Breast epithelium (tissue), 4 donors: ENCODE data around the gene ZNF600. TPM values are rescaled to one million over a fixed set of nuclear protein-coding genes. Genes with fewer than 3 reads are reported as not detected.
"Not testable (repeated sequence)": the region's sequence is repeated elsewhere in the genome, so short reads cannot be mapped to it uniquely, and the experiment has no call there.

Experiments used
- DNase-seq, 2 donors: peaks; one replicate each; pipeline ENCODE4 v3.0.0-alpha.2; 2019; ENCODE audit warnings: low spot score in 2 of 2
- H3K27ac ChIP-seq, 2 donors: fragments of 200-600 bp; sonication (generic) in 1 of 2; one replicate each; pipeline ENCODE4 v1.5.1; 2016 to 2019; ENCODE audit warnings: mild to moderate bottlenecking in 1 of 2
- H3K27me3 ChIP-seq, 2 donors: fragments of 200-600 bp; sonication (generic) in 1 of 2; one replicate each; pipeline versions ENCODE4 v1.5.1 to v1.6.0; 2017 to 2019; ENCODE audit warnings: control low read depth in 1 of 2, mild to moderate bottlenecking in 1 of 2
- H3K36me3 ChIP-seq: fragments of 200-600 bp; one replicate; pipeline ENCODE4 v1.5.1; 2019
- H3K4me1 ChIP-seq, 2 donors: fragments of 200-600 bp; sonication (generic); one replicate each; pipeline ENCODE4 v1.5.1; 2016 to 2019; ENCODE audit warnings: control low read depth in 1 of 2
- H3K4me3 ChIP-seq, 3 donors: fragments of 200-600 bp; sonication (generic); 1 replicate in 2 of 3; 2 replicates in 1 of 3; pipeline ENCODE4 v1.5.1; 2016 to 2019; ENCODE audit warnings: mild to moderate bottlenecking in 3 of 3, moderate library complexity in 2 of 3
- H3K9me3 ChIP-seq, 2 donors: fragments of 200-600 bp; sonication (generic) in 1 of 2; one replicate each; pipeline ENCODE4 v1.5.1; 2016 to 2019; ENCODE audit warnings: control low read depth in 1 of 2
- CTCF ChIP-seq, 3 donors: fragments of 450-650 bp; IDR thresholded peaks; one replicate each; pipeline ENCODE4 v1.5.1; 2016 to 2017; ENCODE audit warnings: antibody characterized with exemption in 3 of 3, mild to moderate bottlenecking in 3 of 3, moderate library complexity in 3 of 3
- POLR2A ChIP-seq: fragments of 450-650 bp; IDR thresholded peaks from one replicate; pipeline ENCODE4 v1.6.1; 2016; ENCODE audit warnings: antibody characterized with exemption, mild to moderate bottlenecking, moderate library complexity
- POLR2AphosphoS5 ChIP-seq, 3 donors: sonication (generic); formaldehyde crosslinking; IDR thresholded peaks; one replicate each; pipeline ENCODE4 v1.6.1; 2017; ENCODE audit warnings: antibody characterized with exemption in 3 of 3
- intact Hi-C: fragments of 100-400 bp; cut with DNase I; formaldehyde crosslinking; loops from one replicate; pipeline ENCODE4 v1.15.1; 2023; ENCODE audit warnings: low total_unique reads
- total RNA-seq, 3 donors: library from RNA; depleted of rRNA; stranded (reverse); fragments of >200 nt; gene quantifications; one replicate each; pipeline ENCODE4 v1.1.0, GENCODE V29; 2016

The ZNF600 gene
- total RNA-seq = 10 to 100 TPM in 2 of 3 donors, 1 to 10 TPM in 1; 9.8 to 13.3 (median 12.4) TPM

GRCh38 chr19:52786464-52787354 lies at the start of gene ZNF600:
Gene ZNF600, minus strand, starts transcription at chr19:52786791. Its CDS starts 7,903 bp downstream, at chr19:52778888.
- intact Hi-C loops, H3K4me1 ChIP-seq, H3K36me3 ChIP-seq, H3K27me3 ChIP-seq, H3K9me3 ChIP-seq: not testable (repeated sequence)
- H3K27ac ChIP-seq = peak within 1 kb of the TSS; percentile 68 to 83
- DNase-seq = peak; percentile 83 to 94
- TF ChIP-seq POLR2AphosphoS5 (IDR thresholded peaks at IDR 0.05) = peak in 1 of 3 donors; percentile 43
- TF ChIP-seq CTCF (IDR thresholded peaks at IDR 0.05) = peak; percentile 29 to 46 (median 30)
- H3K4me3 ChIP-seq = peak within 1 kb of the TSS; percentile 51 to 72 (median 66)

- H3K36me3 ChIP-seq, intact Hi-C loops, H3K4me3 ChIP-seq, H3K27me3 ChIP-seq, H3K4me1 ChIP-seq, H3K27ac ChIP-seq, DNase-seq: not testable (repeated sequence)
- peaks cover 11 to 24% of the 10 kb centered on the region in 2 donors for H3K9me3 ChIP-seq
These were observed 47.7 kb upstream of the ZNF600 start for GRCh38 chr19:52834289-52834688.

- H3K4me1 ChIP-seq, H3K27ac ChIP-seq, H3K27me3 ChIP-seq, DNase-seq, H3K36me3 ChIP-seq, intact Hi-C loops, H3K4me3 ChIP-seq: not testable (repeated sequence)
- peaks cover 5 to 17% of the 10 kb centered on the region in 2 donors for H3K9me3 ChIP-seq
These were observed 47.0 kb upstream of the ZNF600 start for GRCh38 chr19:52833541-52833940.

- H3K27ac ChIP-seq, H3K27me3 ChIP-seq, intact Hi-C loops, DNase-seq, H3K4me1 ChIP-seq, H3K4me3 ChIP-seq, H3K36me3 ChIP-seq, H3K9me3 ChIP-seq: not testable (repeated sequence)
These were observed 43.3 kb upstream of the ZNF600 start for GRCh38 chr19:52829866-52830265.

DNA sequence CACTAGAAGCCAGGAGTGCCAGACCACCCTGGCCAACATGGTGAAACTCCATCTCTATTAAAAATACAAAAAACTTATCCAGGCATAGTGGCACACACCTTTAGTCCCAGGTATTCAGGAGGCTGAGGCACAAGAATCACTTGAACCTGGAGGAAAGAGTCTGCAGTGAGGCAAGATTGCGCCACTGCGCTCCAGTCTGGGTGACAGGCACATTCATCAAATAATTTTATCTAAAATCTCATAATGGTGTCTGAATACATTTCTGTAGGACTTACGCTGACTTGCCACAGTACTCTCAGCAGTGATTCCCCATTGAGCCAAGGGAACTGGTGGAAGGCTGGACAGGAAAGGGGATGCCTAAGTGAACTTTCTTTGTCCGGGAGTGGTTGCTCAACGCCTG lies 39.2 kb upstream of the ZNF600 start:
- H3K36me3 ChIP-seq = no peaks in the 10 kb centered on the region
- no peaks in the 10 kb centered on the region for H3K4me1 ChIP-seq
- intact Hi-C loops = no loop called here
- no peaks in the 10 kb centered on the region for H3K9me3 ChIP-seq
- no peak overlapping the region for H3K4me3 ChIP-seq
- no peak overlapping the region for H3K27ac ChIP-seq
- no peak for DNase-seq
- TF ChIP-seq POLR2AphosphoS5 (IDR thresholded peaks at IDR 0.05) = no peak
- no peak for TF ChIP-seq POLR2A
- TF ChIP-seq CTCF (IDR thresholded peaks at IDR 0.05) = no peak
- H3K27me3 ChIP-seq = no peaks in the 10 kb centered on the region

GRCh38 chr19:52823676-52824075 lies 37.1 kb upstream of the ZNF600 start:
- H3K36me3 ChIP-seq = no peaks in the 10 kb centered on the region
- H3K27ac ChIP-seq = no peak overlapping the region
- TF ChIP-seq POLR2A (no peak), POLR2AphosphoS5 (IDR thresholded peaks at IDR 0.05) (no peak), CTCF (IDR thresholded peaks at IDR 0.05) (no peak)
- H3K4me3 ChIP-seq = no peak overlapping the region
- no peaks in the 10 kb centered on the region for H3K27me3 ChIP-seq
- intact Hi-C loops = no loop called here
- no peaks in the 10 kb centered on the region for H3K4me1 ChIP-seq
- DNase-seq = no peak
- no peaks in the 10 kb centered on the region for H3K9me3 ChIP-seq

DNA sequence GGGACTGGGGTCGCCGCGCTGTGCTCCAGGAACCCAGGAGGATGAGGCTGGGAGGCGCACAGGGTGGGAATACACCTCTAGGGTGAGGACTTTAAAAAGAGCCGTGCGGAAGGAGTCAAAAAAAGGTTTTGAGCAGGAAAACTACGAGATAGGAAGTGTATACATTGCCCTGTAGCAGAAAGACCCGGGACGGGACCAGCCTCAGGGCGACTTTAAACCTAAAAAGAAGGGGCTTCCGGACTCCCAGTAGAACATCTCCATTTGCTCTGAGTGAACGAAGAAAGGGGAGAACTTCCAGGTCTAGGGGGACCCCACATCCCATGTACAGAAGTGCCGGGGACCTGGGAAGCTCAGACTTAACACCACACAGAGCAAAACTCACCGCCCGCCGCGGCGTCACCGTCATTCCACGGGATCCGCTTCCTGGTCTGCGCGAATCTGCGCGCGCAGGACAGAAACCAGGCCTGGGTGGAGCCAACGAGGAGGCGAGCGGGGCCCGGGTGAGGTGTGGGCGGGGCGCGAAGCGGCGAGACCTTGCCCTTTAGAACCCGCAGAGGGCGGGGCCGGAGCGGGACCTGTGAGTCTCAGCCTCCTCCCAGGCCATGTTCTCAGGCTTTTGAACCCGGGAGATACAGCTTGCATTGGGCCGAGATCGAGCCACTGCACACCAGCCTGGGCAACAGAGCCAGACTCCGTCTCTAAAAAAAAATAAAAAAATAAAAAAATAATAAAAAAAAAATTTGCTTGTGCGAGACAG lies 34.8 kb upstream of the ZNF600 start, which contains the start of gene ZNF28:
Gene ZNF28 (minus strand): TSS at position 430 of the 757 bp plus-strand sequence. CDS start 3,675 bp downstream, outside the sequence.
- peak in 1 of 2 donors; percentile 54 for DNase-seq
- H3K27ac ChIP-seq = peak within 1 kb of the TSS; percentile 28 to 37
- H3K4me3 ChIP-seq = peak within 1 kb of the TSS; percentile 59 to 66 (median 65)
- H3K27me3 ChIP-seq, H3K4me1 ChIP-seq, H3K36me3 ChIP-seq, intact Hi-C loops, H3K9me3 ChIP-seq: not testable (repeated sequence)

DNA sequence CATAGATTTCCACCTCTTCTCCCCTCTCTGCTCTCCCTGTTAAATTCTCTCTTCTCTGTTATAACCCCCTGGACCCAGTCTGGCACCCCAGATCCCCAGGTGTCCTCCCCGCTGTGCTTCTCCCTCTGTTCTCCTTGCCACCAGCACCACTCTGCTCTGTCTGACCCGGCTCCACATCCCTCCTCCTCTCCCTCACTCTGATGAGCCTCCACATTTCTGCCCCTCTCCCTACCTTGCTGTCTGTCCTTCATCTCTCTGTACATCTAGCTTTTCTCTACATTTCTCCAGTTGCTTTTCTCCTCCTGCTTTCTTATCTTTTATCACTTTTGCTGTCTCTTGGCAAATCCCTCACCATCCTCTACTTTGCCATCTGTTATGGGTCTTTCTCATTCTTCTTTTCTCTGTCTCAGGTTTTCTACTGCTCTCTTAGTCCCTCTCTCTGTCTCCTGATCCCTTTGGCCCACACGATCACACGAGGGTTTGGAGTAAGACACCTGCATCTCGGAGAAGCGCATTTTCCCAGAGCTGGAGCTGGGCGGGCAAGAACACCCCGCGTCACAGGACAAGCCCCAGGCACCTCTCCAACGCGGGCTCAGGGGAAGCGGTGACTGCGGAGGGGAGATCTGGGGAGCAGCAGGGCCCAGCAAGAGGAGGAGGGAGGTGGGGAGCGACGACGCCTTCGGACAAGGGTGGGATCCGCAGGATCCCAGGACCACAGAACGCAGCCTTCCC lies 34.0 kb upstream of the ZNF600 start:
- intact Hi-C loops, H3K27me3 ChIP-seq, H3K4me1 ChIP-seq, H3K36me3 ChIP-seq, H3K9me3 ChIP-seq: not testable (repeated sequence)
- H3K27ac ChIP-seq = peak overlapping the region; percentile 28 to 37
- peak in 1 of 2 donors; percentile 19 for DNase-seq
- H3K4me3 ChIP-seq = peak overlapping the region; percentile 59 to 66 (median 65)
